GM23338 (cell line): ENCODE results near the gene RHEBL1. TPM values are rescaled to one million over a fixed set of nuclear protein-coding genes. Genes with fewer than 3 reads are reported as not detected.

ENCODE experiments used
- ATAC-seq: fragments of 200-7000 bp; cut with Tn5 transposase; 3 replicates; pipeline ENCODE4 v1.9.1; 2020
- DNase-seq: peaks from one replicate; pipeline ENCODE4 v3.0.0-alpha.2; 2015; ENCODE audit warnings: low spot score
- H2AFZ ChIP-seq: fragments of 200-600 bp; sonication (generic); 2 replicates; pipeline ENCODE4 v1.8.0; 2016; ENCODE audit warnings: antibody characterized with exemption, mild to moderate bottlenecking, moderate library complexity
- H3F3A ChIP-seq: fragments of 200-600 bp; sonication (generic); replicated peaks from 2 replicates; pipeline ENCODE4 v1.8.0; 2017; ENCODE audit warnings: antibody characterized with exemption, mixed run types, low read depth
- H3K27ac ChIP-seq: fragments of 200-600 bp; sonication (generic); 2 replicates; pipeline ENCODE4 v1.6.1; 2016; ENCODE audit warnings: low read depth
- H3K27me3 ChIP-seq: fragments of 200-600 bp; sonication (generic); 2 replicates; pipeline ENCODE4 v1.8.0; 2016; ENCODE audit warnings: mild to moderate bottlenecking, mixed run types, moderate library complexity; ENCODE audit not compliant: insufficient read depth
- H3K36me3 ChIP-seq: fragments of 200-600 bp; sonication (generic); 2 replicates; pipeline ENCODE4 v1.8.0; 2016; ENCODE audit warnings: mild to moderate bottlenecking; ENCODE audit not compliant: insufficient read depth
- H3K4me1 ChIP-seq: fragments of 200-600 bp; sonication (generic); 2 replicates; pipeline ENCODE4 v1.8.0; 2016; ENCODE audit warnings: mild to moderate bottlenecking, moderate library complexity; ENCODE audit not compliant: insufficient read depth
- H3K4me2 ChIP-seq: fragments of 200-600 bp; sonication (generic); 2 replicates; pipeline ENCODE4 v1.7.1; 2017; ENCODE audit warnings: mixed run types
- H3K4me3 ChIP-seq: fragments of 200-600 bp; sonication (generic); 2 replicates; pipeline ENCODE4 v1.6.1; 2016; ENCODE audit warnings: mixed run types
- H3K79me2 ChIP-seq: fragments of 200-600 bp; sonication (generic); replicated peaks from 2 replicates; pipeline ENCODE4 v1.8.0; 2017; ENCODE audit warnings: mild to moderate bottlenecking; ENCODE audit not compliant: insufficient read depth
- H3K9me2 ChIP-seq: fragments of 200-600 bp; sonication (generic); 2 replicates; pipeline ENCODE4 v1.8.0; 2017; ENCODE audit not compliant: insufficient read depth
- H4K20me1 ChIP-seq: fragments of 200-600 bp; sonication (generic); replicated peaks from 2 replicates; pipeline ENCODE4 v1.8.0; 2017; ENCODE audit warnings: mild to moderate bottlenecking; ENCODE audit not compliant: insufficient read depth
- H3K27ac Mint-ChIP-seq: 2 replicates; pipeline ENCODE4 v1.8.0; 2020; ENCODE audit warnings: inconsistent platforms, mild to moderate bottlenecking, moderate library complexity, mixed read lengths
- H3K27me3 Mint-ChIP-seq: 3 replicates; pipeline ENCODE4 v1.8.0; 2022; ENCODE audit warnings: low read depth, mild to moderate bottlenecking, moderate library complexity, mixed read lengths, inconsistent platforms; ENCODE audit not compliant: insufficient read depth, poor library complexity
- H3K36me3 Mint-ChIP-seq: 3 replicates; pipeline ENCODE4 v1.8.0; 2021; ENCODE audit warnings: low read depth, mild to moderate bottlenecking, inconsistent platforms, moderate library complexity, mixed read lengths
- H3K4me1 Mint-ChIP-seq: 3 replicates; pipeline ENCODE4 v1.8.0; 2020; ENCODE audit warnings: mild to moderate bottlenecking, inconsistent platforms, mixed read lengths
- H3K4me3 Mint-ChIP-seq: 3 replicates; pipeline ENCODE4 v1.8.0; 2021; ENCODE audit warnings: moderate library complexity, mild to moderate bottlenecking, inconsistent platforms, mixed read lengths
- H3K9me3 Mint-ChIP-seq: 3 replicates; pipeline ENCODE4 v1.8.0; 2020; ENCODE audit warnings: moderate library complexity, mild to moderate bottlenecking, inconsistent platforms, mixed read lengths
- EZH2phosphoT487 ChIP-seq: fragments of 200-600 bp; sonication (generic); IDR thresholded peaks from one replicate; pipeline ENCODE4 v1.8.1; 2018; ENCODE audit warnings: antibody characterized with exemption; ENCODE audit not compliant: unreplicated experiment
- JUNB ChIP-seq: IDR thresholded peaks from one replicate; pipeline ENCODE4 v1.6.1; 2016; ENCODE audit warnings: antibody characterized with exemption; ENCODE audit not compliant: unreplicated experiment
- NANOG ChIP-seq: IDR thresholded peaks from 2 replicates; pipeline ENCODE4 v1.6.1; 2016; ENCODE audit warnings: antibody characterized with exemption, borderline replicate concordance
- polyA plus RNA-seq: library from polyadenylated mRNA; unstranded; fragments of >200 nt; fragmentation: Nextera tagmentation; extraction: Ambion mirVana; gene quantifications from 2 replicates; pipeline ENCODE4 v1.2.1, GENCODE V29; 2016
- total RNA-seq: library from RNA; depleted of rRNA; stranded (reverse); fragments of >200 nt; shearing (Covaris generic); gene quantifications from 2 replicates; pipeline ENCODE4 v1.2.3, GENCODE V29; 2014
- TF ChIP-seq, protein P1 (sequence below): fragments of 250-450 bp; sonication (Bioruptor Pico); IDR thresholded peaks from 2 replicates; pipeline ENCODE4 v1.5.0; 2020; ENCODE audit warnings: mild to moderate bottlenecking, moderate library complexity
- TF ChIP-seq, protein P2 (sequence below): IDR thresholded peaks from 2 replicates; pipeline ENCODE4 v1.6.1; 2016; ENCODE audit warnings: antibody characterized with exemption
- TF ChIP-seq, protein P3 (sequence below): IDR thresholded peaks from one replicate; pipeline ENCODE4 v1.6.1; 2018; ENCODE audit warnings: antibody characterized with exemption; ENCODE audit not compliant: unreplicated experiment

The RHEBL1 gene
- total and polyA plus RNA-seq, 2 experiments from 2014 or later: 9.4 to 11.8 TPM

DNA sequence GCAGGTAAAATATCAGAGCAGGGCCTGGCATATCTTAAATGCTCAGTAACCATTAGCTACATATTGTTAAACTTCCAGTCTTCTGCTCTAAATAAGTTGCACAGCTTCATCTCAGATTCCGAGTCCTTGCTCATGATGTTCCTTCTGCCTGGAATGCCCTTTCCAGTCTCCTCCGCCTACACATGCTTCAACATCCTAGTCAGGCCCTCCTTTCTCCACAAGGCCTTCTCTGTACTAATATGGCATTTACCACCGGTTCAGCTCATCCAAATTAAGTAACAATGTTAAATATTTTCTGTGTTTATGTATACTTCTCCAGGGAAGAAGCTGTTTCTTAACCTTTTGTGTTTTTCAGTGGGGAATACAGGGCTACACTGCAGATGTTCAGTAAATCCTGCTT, 16.3 kb upstream of the RHEBL1 start (continued):
- TF ChIP-seq, protein P1, sequence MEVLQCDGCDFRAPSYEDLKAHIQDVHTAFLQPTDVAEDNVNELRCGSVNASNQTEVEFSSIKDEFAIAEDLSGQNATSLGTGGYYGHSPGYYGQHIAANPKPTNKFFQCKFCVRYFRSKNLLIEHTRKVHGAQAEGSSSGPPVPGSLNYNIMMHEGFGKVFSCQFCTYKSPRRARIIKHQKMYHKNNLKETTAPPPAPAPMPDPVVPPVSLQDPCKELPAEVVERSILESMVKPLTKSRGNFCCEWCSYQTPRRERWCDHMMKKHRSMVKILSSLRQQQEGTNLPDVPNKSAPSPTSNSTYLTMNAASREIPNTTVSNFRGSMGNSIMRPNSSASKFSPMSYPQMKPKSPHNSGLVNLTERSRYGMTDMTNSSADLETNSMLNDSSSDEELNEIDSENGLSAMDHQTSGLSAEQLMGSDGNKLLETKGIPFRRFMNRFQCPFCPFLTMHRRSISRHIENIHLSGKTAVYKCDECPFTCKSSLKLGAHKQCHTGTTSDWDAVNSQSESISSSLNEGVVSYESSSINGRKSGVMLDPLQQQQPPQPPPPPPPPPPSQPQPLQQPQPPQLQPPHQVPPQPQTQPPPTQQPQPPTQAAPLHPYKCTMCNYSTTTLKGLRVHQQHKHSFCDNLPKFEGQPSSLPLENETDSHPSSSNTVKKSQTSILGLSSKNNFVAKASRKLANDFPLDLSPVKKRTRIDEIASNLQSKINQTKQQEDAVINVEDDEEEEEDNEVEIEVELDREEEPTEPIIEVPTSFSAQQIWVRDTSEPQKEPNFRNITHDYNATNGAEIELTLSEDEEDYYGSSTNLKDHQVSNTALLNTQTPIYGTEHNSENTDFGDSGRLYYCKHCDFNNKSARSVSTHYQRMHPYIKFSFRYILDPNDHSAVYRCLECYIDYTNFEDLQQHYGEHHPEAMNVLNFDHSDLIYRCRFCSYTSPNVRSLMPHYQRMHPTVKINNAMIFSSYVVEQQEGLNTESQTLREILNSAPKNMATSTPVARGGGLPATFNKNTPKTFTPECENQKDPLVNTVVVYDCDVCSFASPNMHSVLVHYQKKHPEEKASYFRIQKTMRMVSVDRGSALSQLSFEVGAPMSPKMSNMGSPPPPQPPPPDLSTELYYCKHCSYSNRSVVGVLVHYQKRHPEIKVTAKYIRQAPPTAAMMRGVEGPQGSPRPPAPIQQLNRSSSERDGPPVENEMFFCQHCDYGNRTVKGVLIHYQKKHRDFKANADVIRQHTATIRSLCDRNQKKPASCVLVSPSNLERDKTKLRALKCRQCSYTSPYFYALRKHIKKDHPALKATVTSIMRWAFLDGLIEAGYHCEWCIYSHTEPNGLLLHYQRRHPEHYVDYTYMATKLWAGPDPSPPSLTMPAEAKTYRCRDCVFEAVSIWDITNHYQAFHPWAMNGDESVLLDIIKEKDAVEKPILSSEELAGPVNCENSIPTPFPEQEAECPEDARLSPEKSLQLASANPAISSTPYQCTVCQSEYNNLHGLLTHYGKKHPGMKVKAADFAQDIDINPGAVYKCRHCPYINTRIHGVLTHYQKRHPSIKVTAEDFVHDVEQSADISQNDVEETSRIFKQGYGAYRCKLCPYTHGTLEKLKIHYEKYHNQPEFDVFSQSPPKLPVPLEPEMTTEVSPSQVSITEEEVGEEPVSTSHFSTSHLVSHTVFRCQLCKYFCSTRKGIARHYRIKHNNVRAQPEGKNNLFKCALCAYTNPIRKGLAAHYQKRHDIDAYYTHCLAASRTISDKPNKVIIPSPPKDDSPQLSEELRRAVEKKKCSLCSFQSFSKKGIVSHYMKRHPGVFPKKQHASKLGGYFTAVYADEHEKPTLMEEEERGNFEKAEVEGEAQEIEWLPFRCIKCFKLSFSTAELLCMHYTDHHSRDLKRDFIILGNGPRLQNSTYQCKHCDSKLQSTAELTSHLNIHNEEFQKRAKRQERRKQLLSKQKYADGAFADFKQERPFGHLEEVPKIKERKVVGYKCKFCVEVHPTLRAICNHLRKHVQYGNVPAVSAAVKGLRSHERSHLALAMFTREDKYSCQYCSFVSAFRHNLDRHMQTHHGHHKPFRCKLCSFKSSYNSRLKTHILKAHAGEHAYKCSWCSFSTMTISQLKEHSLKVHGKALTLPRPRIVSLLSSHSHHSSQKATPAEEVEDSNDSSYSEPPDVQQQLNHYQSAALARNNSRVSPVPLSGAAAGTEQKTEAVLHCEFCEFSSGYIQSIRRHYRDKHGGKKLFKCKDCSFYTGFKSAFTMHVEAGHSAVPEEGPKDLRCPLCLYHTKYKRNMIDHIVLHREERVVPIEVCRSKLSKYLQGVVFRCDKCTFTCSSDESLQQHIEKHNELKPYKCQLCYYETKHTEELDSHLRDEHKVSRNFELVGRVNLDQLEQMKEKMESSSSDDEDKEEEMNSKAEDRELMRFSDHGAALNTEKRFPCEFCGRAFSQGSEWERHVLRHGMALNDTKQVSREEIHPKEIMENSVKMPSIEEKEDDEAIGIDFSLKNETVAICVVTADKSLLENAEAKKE: no peak
- TF ChIP-seq EZH2phosphoT487: no peak
- TF ChIP-seq JUNB: no peak
- TF ChIP-seq, protein P2, sequence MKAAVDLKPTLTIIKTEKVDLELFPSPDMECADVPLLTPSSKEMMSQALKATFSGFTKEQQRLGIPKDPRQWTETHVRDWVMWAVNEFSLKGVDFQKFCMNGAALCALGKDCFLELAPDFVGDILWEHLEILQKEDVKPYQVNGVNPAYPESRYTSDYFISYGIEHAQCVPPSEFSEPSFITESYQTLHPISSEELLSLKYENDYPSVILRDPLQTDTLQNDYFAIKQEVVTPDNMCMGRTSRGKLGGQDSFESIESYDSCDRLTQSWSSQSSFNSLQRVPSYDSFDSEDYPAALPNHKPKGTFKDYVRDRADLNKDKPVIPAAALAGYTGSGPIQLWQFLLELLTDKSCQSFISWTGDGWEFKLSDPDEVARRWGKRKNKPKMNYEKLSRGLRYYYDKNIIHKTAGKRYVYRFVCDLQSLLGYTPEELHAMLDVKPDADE: no peak
- TF ChIP-seq NANOG: no peak

DNA sequence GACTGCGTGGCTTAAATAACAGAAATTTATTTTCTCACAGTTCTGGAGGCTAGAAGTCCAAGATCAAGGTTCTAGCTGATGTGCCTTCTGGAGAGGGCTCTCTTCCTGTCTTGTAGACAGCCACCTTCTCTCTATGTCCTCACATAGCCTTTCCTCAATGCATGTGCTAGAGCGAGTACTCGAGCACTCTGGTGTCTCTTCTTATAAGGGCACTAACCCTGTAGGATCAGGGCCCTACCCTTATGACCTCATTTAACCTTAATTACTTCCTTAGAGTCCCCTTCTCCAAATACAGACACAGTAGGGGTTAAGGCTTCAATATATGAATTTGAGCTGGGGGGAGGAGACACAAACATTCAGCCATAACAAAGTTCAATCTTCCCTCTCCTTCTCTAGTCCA, 14.7 kb upstream of the RHEBL1 start:
- Mint-ChIP-seq H3K4me3 (no peak overlapping the region), H3K4me1 (peaks cover 9% of the 10 kb centered on the region), H3K9me3 (no peaks in the 10 kb centered on the region), H3K27ac (no peak overlapping the region), H3K27me3 (peaks cover 25% of the 10 kb centered on the region), H3K36me3 (no peaks in the 10 kb centered on the region)
- no peak overlapping the region for H3K4me3 ChIP-seq
- H3K79me2 ChIP-seq: no peaks in the 10 kb centered on the region
- H3K27me3 ChIP-seq: peaks cover 43% of the 10 kb centered on the region
- no peak for DNase-seq
- no peaks in the 10 kb centered on the region for H3K36me3 ChIP-seq
- ATAC-seq: no peak
- peaks cover 4% of the 10 kb centered on the region for H4K20me1 ChIP-seq
- peaks cover 11% of the 10 kb centered on the region for H3K4me1 ChIP-seq
- peaks cover 5% of the 10 kb centered on the region; the same call in 1 of the 2 replicates for H3F3A ChIP-seq
- H2AFZ ChIP-seq: no peak overlapping the region
- H3K27ac ChIP-seq: no peak overlapping the region
- TF ChIP-seq, protein P3, sequence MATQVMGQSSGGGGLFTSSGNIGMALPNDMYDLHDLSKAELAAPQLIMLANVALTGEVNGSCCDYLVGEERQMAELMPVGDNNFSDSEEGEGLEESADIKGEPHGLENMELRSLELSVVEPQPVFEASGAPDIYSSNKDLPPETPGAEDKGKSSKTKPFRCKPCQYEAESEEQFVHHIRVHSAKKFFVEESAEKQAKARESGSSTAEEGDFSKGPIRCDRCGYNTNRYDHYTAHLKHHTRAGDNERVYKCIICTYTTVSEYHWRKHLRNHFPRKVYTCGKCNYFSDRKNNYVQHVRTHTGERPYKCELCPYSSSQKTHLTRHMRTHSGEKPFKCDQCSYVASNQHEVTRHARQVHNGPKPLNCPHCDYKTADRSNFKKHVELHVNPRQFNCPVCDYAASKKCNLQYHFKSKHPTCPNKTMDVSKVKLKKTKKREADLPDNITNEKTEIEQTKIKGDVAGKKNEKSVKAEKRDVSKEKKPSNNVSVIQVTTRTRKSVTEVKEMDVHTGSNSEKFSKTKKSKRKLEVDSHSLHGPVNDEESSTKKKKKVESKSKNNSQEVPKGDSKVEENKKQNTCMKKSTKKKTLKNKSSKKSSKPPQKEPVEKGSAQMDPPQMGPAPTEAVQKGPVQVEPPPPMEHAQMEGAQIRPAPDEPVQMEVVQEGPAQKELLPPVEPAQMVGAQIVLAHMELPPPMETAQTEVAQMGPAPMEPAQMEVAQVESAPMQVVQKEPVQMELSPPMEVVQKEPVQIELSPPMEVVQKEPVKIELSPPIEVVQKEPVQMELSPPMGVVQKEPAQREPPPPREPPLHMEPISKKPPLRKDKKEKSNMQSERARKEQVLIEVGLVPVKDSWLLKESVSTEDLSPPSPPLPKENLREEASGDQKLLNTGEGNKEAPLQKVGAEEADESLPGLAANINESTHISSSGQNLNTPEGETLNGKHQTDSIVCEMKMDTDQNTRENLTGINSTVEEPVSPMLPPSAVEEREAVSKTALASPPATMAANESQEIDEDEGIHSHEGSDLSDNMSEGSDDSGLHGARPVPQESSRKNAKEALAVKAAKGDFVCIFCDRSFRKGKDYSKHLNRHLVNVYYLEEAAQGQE: no peak
- H3K4me2 ChIP-seq: no peak overlapping the region
- H3K9me2 ChIP-seq: no peaks in the 10 kb centered on the region
